Mucosa of stomach (tissue), 1 donor: ENCODE results near the gene XYLT1.

Experiments used
- H3K27me3 ChIP-seq: one replicate; pipeline ENCODE4 v1.7.0; 2013; ENCODE audit warnings: mild to moderate bottlenecking, low read length; ENCODE audit not compliant: control insufficient read depth, insufficient read depth
- H3K36me3 ChIP-seq: one replicate; pipeline ENCODE4 v1.7.0; 2013; ENCODE audit warnings: low read length; ENCODE audit not compliant: control insufficient read depth, insufficient read depth
- H3K4me1 ChIP-seq: one replicate; pipeline ENCODE4 v1.7.0; 2013; ENCODE audit warnings: mild to moderate bottlenecking, low read length; ENCODE audit not compliant: control insufficient read depth, insufficient read depth
- H3K4me3 ChIP-seq: one replicate; pipeline ENCODE4 v1.7.0; 2013; ENCODE audit warnings: low read length
- H3K9ac ChIP-seq: one replicate; pipeline ENCODE4 v1.7.0; 2013; ENCODE audit warnings: mild to moderate bottlenecking, low read length, moderate library complexity
- H3K9me3 ChIP-seq: one replicate; pipeline ENCODE4 v1.7.0; 2013; ENCODE audit warnings: mild to moderate bottlenecking, low read length, moderate library complexity; ENCODE audit not compliant: control insufficient read depth
- donor health status: Pancreatic carcinoma.

Gene XYLT1

GRCh38 chr16:17233318-17234002 is 237.3 kb downstream of the XYLT1 start:
- no peak overlapping the region for H3K9ac ChIP-seq
- H3K9me3 ChIP-seq, result no peaks in the 10 kb centered on the region
- no peak overlapping the region for H3K4me3 ChIP-seq
- no peaks in the 10 kb centered on the region for H3K36me3 ChIP-seq
- H3K27me3 ChIP-seq, result no peaks in the 10 kb centered on the region
- no peaks in the 10 kb centered on the region for H3K4me1 ChIP-seq

- H3K9ac ChIP-seq, result no peak overlapping the region
- H3K36me3 ChIP-seq, result no peaks in the 10 kb centered on the region
- H3K9me3 ChIP-seq, result no peaks in the 10 kb centered on the region
- H3K27me3 ChIP-seq, result no peaks in the 10 kb centered on the region
- peaks cover 4% of the 10 kb centered on the region for H3K4me1 ChIP-seq
- H3K4me3 ChIP-seq, result no peak overlapping the region
Observed at GRCh38 chr16:17232487-17232886, 238.3 kb downstream of the XYLT1 start.

GRCh38 chr16:17231972-17232371 is 238.8 kb downstream of the XYLT1 start:
- H3K9me3 ChIP-seq, result no peaks in the 10 kb centered on the region
- no peaks in the 10 kb centered on the region for H3K27me3 ChIP-seq
- no peaks in the 10 kb centered on the region for H3K36me3 ChIP-seq
- H3K4me3 ChIP-seq, result no peak overlapping the region
- no peak overlapping the region for H3K9ac ChIP-seq
- H3K4me1 ChIP-seq, result peaks cover 9% of the 10 kb centered on the region

- H3K36me3 ChIP-seq, result no peaks in the 10 kb centered on the region
- H3K4me3 ChIP-seq, result no peak overlapping the region
- H3K9ac ChIP-seq, result no peak overlapping the region
- H3K9me3 ChIP-seq, result no peaks in the 10 kb centered on the region
- H3K4me1 ChIP-seq, result peaks cover 11% of the 10 kb centered on the region
- no peaks in the 10 kb centered on the region for H3K27me3 ChIP-seq
Observed at GRCh38 chr16:17230932-17231581, 239.7 kb downstream of the XYLT1 start.

- Histone ChIP-seq H3K4me1 (peaks cover 17% of the 10 kb centered on the region), H3K9ac (no peak overlapping the region), H3K36me3 (no peaks in the 10 kb centered on the region), H3K9me3 (no peaks in the 10 kb centered on the region), H3K27me3 (no peaks in the 10 kb centered on the region), H3K4me3 (no peak overlapping the region)
Observed at GRCh38 chr16:17229766-17230165, 241.0 kb downstream of the XYLT1 start.

GRCh38 chr16:17229131-17229530 is 241.6 kb downstream of the XYLT1 start:
- Histone ChIP-seq H3K4me1 (peaks cover 20% of the 10 kb centered on the region), H3K27me3 (no peaks in the 10 kb centered on the region), H3K9ac (no peak overlapping the region), H3K36me3 (no peaks in the 10 kb centered on the region), H3K9me3 (no peaks in the 10 kb centered on the region), H3K4me3 (no peak overlapping the region)

GRCh38 chr16:17228708-17229055 is 242.1 kb downstream of the XYLT1 start:
- Histone ChIP-seq H3K9me3 (no peaks in the 10 kb centered on the region), H3K9ac (no peak overlapping the region), H3K4me3 (no peak overlapping the region), H3K36me3 (no peaks in the 10 kb centered on the region), H3K4me1 (peaks cover 20% of the 10 kb centered on the region), H3K27me3 (no peaks in the 10 kb centered on the region)

GRCh38 chr16:17228048-17228707 is 242.6 kb downstream of the XYLT1 start:
- no peaks in the 10 kb centered on the region for H3K27me3 ChIP-seq
- H3K4me1 ChIP-seq, result peaks cover 20% of the 10 kb centered on the region
- no peaks in the 10 kb centered on the region for H3K36me3 ChIP-seq
- no peak overlapping the region for H3K4me3 ChIP-seq
- H3K9ac ChIP-seq, result no peak overlapping the region
- no peaks in the 10 kb centered on the region for H3K9me3 ChIP-seq

GRCh38 chr16:17227278-17227677 is 243.5 kb downstream of the XYLT1 start:
- Histone ChIP-seq H3K9ac (no peak overlapping the region), H3K4me3 (no peak overlapping the region), H3K36me3 (no peaks in the 10 kb centered on the region), H3K9me3 (no peaks in the 10 kb centered on the region), H3K4me1 (peaks cover 20% of the 10 kb centered on the region), H3K27me3 (no peaks in the 10 kb centered on the region)

GRCh38 chr16:17225541-17225940 is 245.2 kb downstream of the XYLT1 start:
- Histone ChIP-seq H3K9ac (no peak overlapping the region), H3K36me3 (no peaks in the 10 kb centered on the region), H3K27me3 (no peaks in the 10 kb centered on the region), H3K4me1 (peaks cover 20% of the 10 kb centered on the region), H3K4me3 (no peak overlapping the region), H3K9me3 (no peaks in the 10 kb centered on the region)

- Histone ChIP-seq H3K27me3 (no peaks in the 10 kb centered on the region), H3K36me3 (no peaks in the 10 kb centered on the region), H3K9me3 (no peaks in the 10 kb centered on the region), H3K9ac (no peak overlapping the region), H3K4me3 (no peak overlapping the region), H3K4me1 (peaks cover 20% of the 10 kb centered on the region)
Observed at GRCh38 chr16:17224879-17225281, 245.9 kb downstream of the XYLT1 start.

- Histone ChIP-seq H3K36me3 (no peaks in the 10 kb centered on the region), H3K27me3 (no peaks in the 10 kb centered on the region), H3K4me1 (peaks cover 20% of the 10 kb centered on the region), H3K9me3 (no peaks in the 10 kb centered on the region), H3K9ac (no peak overlapping the region), H3K4me3 (no peak overlapping the region)
Observed at GRCh38 chr16:17224350-17224749, 246.4 kb downstream of the XYLT1 start.
